NCI-H748 (cell line): ENCODE measurements around the gene TXLNG.
A peak's percentile ranks its signal among the peaks of the same experiment; 100 is the strongest.
"Not testable (repeated sequence)": the region's sequence is repeated elsewhere in the genome, so short reads cannot be mapped to it uniquely, and the experiment has no call there.

Source experiments
- DNase-seq: peaks from one replicate; lab custom pipeline; 2025; ENCODE audit not compliant: unreplicated experiment; lab: John Stamatoyannopoulos, UW

TXLNG gene

DNA sequence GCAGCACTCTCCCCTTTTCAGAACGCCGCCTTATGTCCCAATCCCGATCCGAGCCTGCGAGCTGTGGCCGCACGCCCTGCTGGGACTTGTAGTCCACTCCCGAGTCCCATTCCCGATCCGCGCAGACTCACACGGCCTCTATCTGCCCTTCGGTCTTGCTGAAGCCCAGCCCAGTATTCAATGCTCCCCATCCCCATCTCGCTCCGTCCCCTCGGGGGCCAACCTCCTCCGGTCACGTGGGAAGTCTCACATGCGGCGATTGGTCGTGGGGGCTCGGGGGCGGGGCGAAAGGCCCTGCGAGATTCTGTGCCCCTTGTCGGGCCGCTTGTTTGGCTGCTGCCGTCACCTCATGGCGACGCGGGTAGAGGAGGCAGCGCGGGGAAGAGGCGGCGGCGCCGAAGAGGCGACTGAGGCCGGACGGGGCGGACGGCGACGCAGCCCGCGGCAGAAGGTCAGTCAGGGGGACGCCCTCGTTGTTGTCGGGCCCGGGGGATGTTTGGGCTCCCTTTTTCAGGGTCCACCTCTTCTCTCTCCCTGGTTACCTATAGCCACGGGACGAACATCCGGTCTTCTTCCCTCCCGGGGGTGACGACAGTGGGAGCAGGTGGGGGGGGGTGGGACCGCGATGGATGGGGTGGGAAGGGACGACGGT, at the start of gene TXLNG:
Gene TXLNG (plus strand): TSS at position 328 of the 652 bp plus-strand sequence. CDS start 22 bp downstream, at position 350.
- peak; percentile 99 for DNase-seq

- no peak for DNase-seq
Observed at GRCh38 chrX:16737024-16737423, 49.2 kb upstream of the TXLNG start.

GRCh38 chrX:16739574-16739973, 46.7 kb upstream of the TXLNG start:
- DNase-seq, result no peak

DNA sequence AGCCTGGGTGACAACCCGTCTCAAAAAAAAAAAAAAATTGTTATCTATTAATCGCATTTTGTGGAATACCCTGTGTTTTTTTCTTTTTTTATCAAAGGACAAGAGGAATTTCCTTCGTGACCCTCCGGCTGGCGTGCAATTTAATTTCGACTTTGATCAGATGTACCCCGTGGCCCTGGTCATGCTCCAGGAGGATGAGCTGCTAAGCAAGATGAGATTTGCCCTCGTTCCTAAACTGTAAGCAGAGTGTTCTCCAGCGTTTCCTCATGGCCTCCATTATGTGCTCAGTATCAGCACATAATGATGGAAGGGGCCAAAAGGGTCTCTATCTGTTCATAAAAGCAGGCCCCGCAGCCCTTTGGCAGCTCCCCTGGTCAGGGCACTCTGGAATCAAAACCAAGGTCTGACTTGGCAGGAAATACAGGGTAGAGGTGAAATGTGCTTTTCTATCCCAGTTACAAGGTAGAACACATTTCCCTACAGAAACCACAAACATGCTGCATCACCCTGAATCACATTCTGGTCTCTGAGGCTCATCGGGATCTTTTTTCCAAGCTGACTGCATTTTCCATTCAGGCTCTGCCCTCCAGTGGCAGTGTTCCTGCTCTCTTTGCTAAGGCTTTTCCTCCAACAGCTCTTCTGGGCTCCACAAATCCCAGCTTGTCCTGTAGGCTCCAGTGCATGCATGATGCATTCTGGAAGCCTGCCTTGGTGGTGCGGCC, 42.5 kb upstream of the TXLNG start:
- DNase-seq, result no peak

DNA sequence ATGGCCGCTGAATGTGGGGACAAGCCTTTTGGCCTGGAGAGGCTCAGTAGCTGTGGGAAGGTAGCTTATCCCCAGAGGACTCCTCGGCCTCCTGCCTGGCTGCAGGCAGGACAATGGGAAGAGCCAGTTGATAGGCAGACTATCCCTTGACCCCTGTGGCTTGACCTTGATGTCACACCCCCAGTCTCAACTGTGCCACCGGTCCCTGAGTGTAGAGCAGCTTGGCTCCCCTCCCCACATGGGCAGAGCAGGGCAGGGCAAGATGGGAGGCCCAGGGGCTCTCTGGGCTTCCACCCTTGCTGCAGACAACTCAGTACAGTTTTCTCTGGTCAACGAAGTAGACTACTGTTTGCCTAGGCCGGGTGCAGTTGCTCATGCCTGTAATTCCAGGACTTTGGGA, 41.2 kb upstream of the TXLNG start:
- DNase-seq, result no peak

DNA sequence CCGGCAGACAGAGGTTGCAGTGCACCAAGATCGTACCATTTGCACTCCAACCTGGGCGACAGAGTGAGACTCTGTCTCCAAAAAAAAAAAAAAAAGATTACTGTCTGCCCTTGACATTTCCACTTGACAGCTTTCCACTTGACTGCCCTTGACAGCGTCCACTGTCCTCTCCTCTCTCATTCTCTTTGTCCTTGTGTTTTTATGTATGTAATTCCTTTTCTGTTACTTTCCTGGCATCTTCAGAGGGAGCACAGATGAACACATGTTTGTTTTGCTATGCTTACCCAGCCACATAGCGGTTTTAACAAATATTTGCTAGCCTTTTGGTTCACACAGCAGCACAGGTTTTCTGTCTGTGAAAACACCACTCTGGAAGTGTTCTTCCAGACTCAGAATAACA, 40.6 kb upstream of the TXLNG start:
- DNase-seq, result no peak

GRCh38 chrX:16748425-16748824, 37.8 kb upstream of the TXLNG start:
- DNase-seq, result no peak

- no peak for DNase-seq
Observed at GRCh38 chrX:16750136-16750535, 36.1 kb upstream of the TXLNG start.

DNA sequence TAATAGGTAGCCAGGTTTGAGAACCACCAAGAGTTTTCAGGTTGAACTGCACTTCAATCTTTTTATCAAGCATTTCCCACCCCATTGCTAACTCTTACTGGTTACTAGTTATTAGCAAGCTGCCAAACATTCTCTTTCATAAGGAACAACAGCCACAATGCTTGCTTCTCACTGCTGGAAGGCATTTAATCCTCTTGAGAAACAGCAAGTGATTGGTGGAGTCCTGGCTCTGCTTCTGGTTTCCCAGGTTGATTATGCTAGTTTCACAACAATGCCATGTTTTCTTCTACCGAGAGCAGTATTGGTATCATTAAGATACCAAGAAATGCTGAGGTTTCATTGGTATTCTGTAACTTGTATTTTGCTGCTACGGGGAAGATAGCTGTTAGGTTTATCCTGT, 32.2 kb upstream of the TXLNG start:
- no peak for DNase-seq

GRCh38 chrX:16756724-16757123, 29.5 kb upstream of the TXLNG start:
- DNase-seq, result no peak

DNA sequence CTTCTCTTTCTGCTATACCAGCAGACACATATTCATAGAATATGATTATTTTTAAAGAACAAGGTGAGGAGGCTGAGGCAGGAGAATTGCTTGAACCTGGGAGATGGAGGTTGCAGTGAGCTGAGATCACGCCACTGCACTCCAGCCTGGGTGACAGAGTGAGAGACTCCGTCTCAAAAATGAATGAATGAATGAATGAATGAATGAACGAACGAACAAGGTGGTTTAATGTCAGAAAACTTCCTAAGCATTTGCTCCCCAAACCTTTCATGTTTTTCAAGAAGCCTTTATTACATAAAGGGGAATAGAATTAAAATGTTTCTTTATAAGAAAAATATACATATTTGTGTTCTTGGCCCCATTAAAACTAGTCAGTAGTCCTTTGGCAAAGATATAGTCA, 24.8 kb upstream of the TXLNG start:
- not testable (repeated sequence) for DNase-seq

- DNase-seq, result no peak
Observed at GRCh38 chrX:16762579-16762978, 23.7 kb upstream of the TXLNG start.

- DNase-seq, result no peak
Observed at GRCh38 chrX:16765594-16765993, 20.7 kb upstream of the TXLNG start.

- no peak for DNase-seq
Observed at GRCh38 chrX:16770970-16771482, 15.2 kb upstream of the TXLNG start.

DNA sequence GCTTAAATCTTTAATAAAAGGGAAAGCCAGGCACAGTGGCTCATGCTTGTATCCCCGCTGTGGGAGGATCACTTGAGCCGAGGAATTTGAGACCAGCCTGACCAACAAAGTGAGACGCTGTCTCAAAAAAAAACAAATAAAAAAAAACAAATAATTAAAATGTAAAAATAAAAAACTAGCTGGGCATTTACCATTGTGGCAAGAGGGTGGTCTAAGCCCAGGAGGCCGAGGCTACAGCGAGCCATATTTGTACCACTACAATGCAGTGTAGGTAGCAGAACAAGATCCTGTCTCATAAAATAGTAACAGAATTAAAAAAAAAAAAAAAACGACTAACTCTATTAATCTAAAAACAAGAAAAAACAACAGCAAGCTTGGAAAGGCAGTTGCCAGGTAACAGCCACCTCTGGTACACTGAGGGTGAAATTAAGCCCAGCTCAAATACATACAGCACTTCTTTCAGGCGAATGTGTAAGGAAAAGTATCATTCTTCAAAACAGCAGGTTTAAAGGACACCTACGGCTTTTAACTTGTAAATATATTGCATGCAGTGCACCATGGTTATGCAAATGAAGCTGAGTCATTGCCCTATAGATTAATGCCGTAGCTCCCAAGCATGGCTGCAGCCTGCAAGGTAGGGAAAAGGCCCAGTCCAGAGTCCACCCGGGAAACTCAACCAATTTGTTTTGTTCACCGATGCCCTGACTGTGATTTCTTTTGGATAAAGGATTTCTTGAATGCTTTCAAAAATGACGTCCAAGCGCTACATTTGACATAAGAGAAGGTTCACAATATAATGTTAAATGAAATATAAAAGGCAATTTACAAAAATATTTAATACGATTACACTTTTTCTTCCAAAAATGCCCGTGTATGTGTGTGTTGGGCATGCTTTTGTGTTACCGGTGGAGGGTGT, 14.5 kb upstream of the TXLNG start:
- peak; percentile 5 for DNase-seq

GRCh38 chrX:16772460-16772859, 13.8 kb upstream of the TXLNG start:
- no peak for DNase-seq

GRCh38 chrX:16774746-16775145, 11.5 kb upstream of the TXLNG start:
- no peak for DNase-seq

- no peak for DNase-seq
Observed at GRCh38 chrX:16778545-16778944, 7.7 kb upstream of the TXLNG start.

DNA sequence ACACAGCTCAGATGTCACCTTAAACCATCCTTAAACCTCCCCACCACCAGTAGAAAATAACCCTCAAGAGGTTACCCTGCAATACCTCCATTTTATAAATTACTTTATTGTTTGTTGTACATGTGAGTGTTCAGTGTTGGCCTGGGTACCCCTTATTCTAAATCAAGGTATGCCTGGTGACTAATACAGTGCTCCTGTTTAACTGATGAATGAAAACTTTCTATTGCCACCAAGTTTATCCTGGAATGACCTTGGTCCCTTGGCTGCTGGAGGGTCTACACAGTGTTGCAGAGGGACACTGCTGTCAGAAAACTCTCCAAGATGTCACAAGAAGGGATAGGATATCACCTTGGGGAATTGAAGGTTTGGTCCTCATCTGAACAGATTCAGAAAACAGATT, 7.3 kb upstream of the TXLNG start:
- DNase-seq, result no peak

DNA sequence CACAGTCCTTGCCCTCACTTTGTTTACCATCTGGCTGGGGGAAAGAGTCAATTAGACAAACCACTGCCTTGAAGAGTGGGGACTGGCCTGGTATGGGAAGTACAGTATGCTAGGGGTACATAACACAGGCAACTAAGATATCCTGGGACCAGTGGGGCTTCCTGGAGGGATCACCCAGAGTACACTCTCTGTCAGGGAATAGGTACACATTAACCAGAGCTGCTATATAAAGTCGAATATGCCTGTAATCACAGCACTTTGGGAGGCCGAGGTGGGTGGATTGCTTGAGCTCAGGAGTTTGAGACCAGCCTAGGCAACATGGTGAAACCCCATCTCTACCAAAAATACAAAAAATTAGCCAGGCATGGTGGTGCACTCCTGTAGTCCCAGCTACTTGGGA, 6.5 kb upstream of the TXLNG start:
- DNase-seq, result not testable (repeated sequence)

- peak; percentile 18 for DNase-seq
Observed at GRCh38 chrX:16783452-16783851, 2.8 kb upstream of the TXLNG start.
